Measurements from ENCODE around the gene B4GALT4.

The B4GALT4 gene

GRCh38 chr3:119261055-119261454 is 20.4 kb upstream of the B4GALT4 start:
- Histone ChIP-seq H3K36me3 (ENCODE audit: low read length) (no peaks in the 10 kb centered on the region), H3K27me3 (ENCODE audit: low read length) (no peaks in the 10 kb centered on the region), H2AFZ (ENCODE audit: low read depth, low read length, severe bottlenecking) (no peak overlapping the region), H3K9me3 (ENCODE audit: insufficient read depth, low read length) (no peaks in the 10 kb centered on the region), H3K4me2 (ENCODE audit: low read depth, low read length, poor library complexity, severe bottlenecking) (no peak overlapping the region), H3F3A (ENCODE audit: insufficient read depth) (no peaks in the 10 kb centered on the region), H3K79me2 (ENCODE audit: insufficient read depth, low read length) (no peaks in the 10 kb centered on the region), H3K9me2 (replicated peaks; ENCODE audit: insufficient read depth, low read length) (no peaks in the 10 kb centered on the region), H3K9ac (ENCODE audit: low read length) (no peak overlapping the region), H3K27ac (ENCODE audit: low read depth, low read length) (no peak overlapping the region), H4K20me1 (ENCODE audit: low read depth, low read length) (no peaks in the 10 kb centered on the region), H3K4me3 (ENCODE audit: insufficient read depth, low read length, poor library complexity, severe bottlenecking) (no peak overlapping the region)
- TF ChIP-seq, protein P1, sequence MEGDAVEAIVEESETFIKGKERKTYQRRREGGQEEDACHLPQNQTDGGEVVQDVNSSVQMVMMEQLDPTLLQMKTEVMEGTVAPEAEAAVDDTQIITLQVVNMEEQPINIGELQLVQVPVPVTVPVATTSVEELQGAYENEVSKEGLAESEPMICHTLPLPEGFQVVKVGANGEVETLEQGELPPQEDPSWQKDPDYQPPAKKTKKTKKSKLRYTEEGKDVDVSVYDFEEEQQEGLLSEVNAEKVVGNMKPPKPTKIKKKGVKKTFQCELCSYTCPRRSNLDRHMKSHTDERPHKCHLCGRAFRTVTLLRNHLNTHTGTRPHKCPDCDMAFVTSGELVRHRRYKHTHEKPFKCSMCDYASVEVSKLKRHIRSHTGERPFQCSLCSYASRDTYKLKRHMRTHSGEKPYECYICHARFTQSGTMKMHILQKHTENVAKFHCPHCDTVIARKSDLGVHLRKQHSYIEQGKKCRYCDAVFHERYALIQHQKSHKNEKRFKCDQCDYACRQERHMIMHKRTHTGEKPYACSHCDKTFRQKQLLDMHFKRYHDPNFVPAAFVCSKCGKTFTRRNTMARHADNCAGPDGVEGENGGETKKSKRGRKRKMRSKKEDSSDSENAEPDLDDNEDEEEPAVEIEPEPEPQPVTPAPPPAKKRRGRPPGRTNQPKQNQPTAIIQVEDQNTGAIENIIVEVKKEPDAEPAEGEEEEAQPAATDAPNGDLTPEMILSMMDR (IDR thresholded peaks at IDR 0.05; ENCODE audit: insufficient read depth, low read length, poor library complexity, severe bottlenecking): no peak
- no peak for TF ChIP-seq EZH2phosphoT487 (conservative IDR thresholded peaks at IDR 0.05; ENCODE audit: low read length)

DNA sequence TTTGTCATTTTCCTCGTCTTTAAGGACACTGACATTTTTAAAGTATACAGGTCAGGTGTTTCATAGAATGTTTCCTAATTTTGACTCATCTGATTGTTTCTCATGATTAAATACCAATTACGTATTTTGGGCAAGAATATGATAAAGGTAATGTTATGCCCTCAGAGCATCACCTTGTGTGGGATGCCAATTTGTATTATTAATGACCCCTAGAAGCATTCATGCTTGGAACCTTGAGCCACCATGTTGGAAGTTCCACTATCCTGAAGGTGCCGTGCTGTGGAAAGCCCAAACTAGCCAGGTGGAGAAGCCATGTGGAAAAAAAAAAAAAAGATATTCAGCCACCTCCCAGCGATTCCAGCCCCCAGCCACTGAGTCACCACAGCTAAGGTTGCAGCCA is 19.1 kb upstream of the B4GALT4 start:
- H3F3A ChIP-seq (ENCODE audit: insufficient read depth): no peaks in the 10 kb centered on the region
- H3K4me3 ChIP-seq (ENCODE audit: insufficient read depth, low read length, poor library complexity, severe bottlenecking): no peak overlapping the region
- H4K20me1 ChIP-seq (ENCODE audit: low read depth, low read length): no peaks in the 10 kb centered on the region
- no peaks in the 10 kb centered on the region for H3K36me3 ChIP-seq (ENCODE audit: low read length)
- no peaks in the 10 kb centered on the region for H3K9me2 ChIP-seq (replicated peaks; ENCODE audit: insufficient read depth, low read length)
- no peaks in the 10 kb centered on the region for H3K79me2 ChIP-seq (ENCODE audit: insufficient read depth, low read length)
- no peak for TF ChIP-seq EZH2phosphoT487 (conservative IDR thresholded peaks at IDR 0.05; ENCODE audit: low read length)
- TF ChIP-seq, protein P1 (IDR thresholded peaks at IDR 0.05; ENCODE audit: insufficient read depth, low read length, poor library complexity, severe bottlenecking): no peak
- no peak overlapping the region for H3K27ac ChIP-seq (ENCODE audit: low read depth, low read length)
- H3K27me3 ChIP-seq (ENCODE audit: low read length): no peaks in the 10 kb centered on the region
- no peak overlapping the region for H3K4me2 ChIP-seq (ENCODE audit: low read depth, low read length, poor library complexity, severe bottlenecking)
- no peak overlapping the region for H2AFZ ChIP-seq (ENCODE audit: low read depth, low read length, severe bottlenecking)
- no peak overlapping the region for H3K9ac ChIP-seq (ENCODE audit: low read length)
- no peaks in the 10 kb centered on the region for H3K9me3 ChIP-seq (ENCODE audit: insufficient read depth, low read length)

GRCh38 chr3:119258915-119259314 is 18.2 kb upstream of the B4GALT4 start:
- H3K9me2 ChIP-seq (replicated peaks; ENCODE audit: insufficient read depth, low read length): no peaks in the 10 kb centered on the region
- H3K4me2 ChIP-seq (ENCODE audit: low read depth, low read length, poor library complexity, severe bottlenecking): no peak overlapping the region
- TF ChIP-seq EZH2phosphoT487 (conservative IDR thresholded peaks at IDR 0.05; ENCODE audit: low read length): no peak
- TF ChIP-seq, protein P1 (IDR thresholded peaks at IDR 0.05; ENCODE audit: insufficient read depth, low read length, poor library complexity, severe bottlenecking): no peak

More at GRCh38 chr3:119258915-119259314, 18.2 kb upstream of the B4GALT4 start:
- Histone ChIP-seq H2AFZ (ENCODE audit: low read depth, low read length, severe bottlenecking) (no peak overlapping the region), H3K4me3 (ENCODE audit: insufficient read depth, low read length, poor library complexity, severe bottlenecking) (no peak overlapping the region), H3K9ac (ENCODE audit: low read length) (no peak overlapping the region), H4K20me1 (ENCODE audit: low read depth, low read length) (no peaks in the 10 kb centered on the region), H3F3A (ENCODE audit: insufficient read depth) (no peaks in the 10 kb centered on the region), H3K27me3 (ENCODE audit: low read length) (no peaks in the 10 kb centered on the region), H3K9me3 (ENCODE audit: insufficient read depth, low read length) (no peaks in the 10 kb centered on the region), H3K27ac (ENCODE audit: low read depth, low read length) (no peak overlapping the region), H3K36me3 (ENCODE audit: low read length) (no peaks in the 10 kb centered on the region), H3K79me2 (ENCODE audit: insufficient read depth, low read length) (no peaks in the 10 kb centered on the region)
